ENCODE results near the gene STK35. TPM values are rescaled to one million over a fixed set of nuclear protein-coding genes. Genes with fewer than 3 reads are reported as not detected.
"Not testable (repeated sequence)": the region's sequence is repeated elsewhere in the genome, so short reads cannot be mapped to it uniquely, and the experiment has no call there.

Gene STK35
- total and polyA plus RNA-seq, 9 of the 15 experiments (the other 6 are each of a cell fraction or from before 2014, with no cell fraction given), result 1.0 to 11.0 (median 6.3) TPM

- H3K79me2 ChIP-seq (ENCODE audit: control insufficient read depth, insufficient read depth, low read length), result no peaks in the 10 kb centered on the region
- H3K4me3 ChIP-seq, result no peak overlapping the region
- POLR2A ChIA-PET, result no interaction called here
- CTCF ChIA-PET (ENCODE audit: low intra/inter-chr PET ratio), result no interaction called here
- no TSS peak for BruUV-seq (replicated peaks)
- intact Hi-C loops (cut with micrococcal nuclease), result no loop called here
- no peaks in the 10 kb centered on the region for H3K9me3 ChIP-seq (replicated peaks; ENCODE audit: control insufficient read depth, insufficient read depth, low read depth, low read length)
- H3K9me1 ChIP-seq (ENCODE audit: control insufficient read depth, insufficient read depth, low read length), result no peaks in the 10 kb centered on the region
- no peaks in the 10 kb centered on the region for H3K36me3 ChIP-seq (ENCODE audit: control insufficient read depth, insufficient read depth, low read length)
- no peaks in the 10 kb centered on the region for H4K20me1 ChIP-seq (replicated peaks; ENCODE audit: control insufficient read depth, insufficient read depth, low read length)
- no peaks in the 10 kb centered on the region; a peak in 1 of 5 replicates for H3K4me1 ChIP-seq (replicated peaks in 1 of 2; ENCODE audit: control insufficient read depth in 2 of 2, insufficient read depth in 2 of 2, low read length in 2 of 2)
- FAIRE-seq (no peak), ATAC-seq (no peak), DNase-seq (ENCODE audit: extremely low read depth in 1 of 4, low spot score in 3 of 4) (no peak)
- no peak for TF ChIP-seq PCBP2 (IDR thresholded peaks at IDR 0.05; ENCODE audit: low read depth, low read length, poor library complexity, severe bottlenecking)
- no peak for TF ChIP-seq ZNF121 (CRISPR knock-in tag; conservative IDR thresholded peaks at IDR 0.05)
- TF ChIP-seq YBX1 (IDR thresholded peaks at IDR 0.05), result no peak
- no peak for TF ChIP-seq MEIS2 (IDR thresholded peaks at IDR 0.05; ENCODE audit: partially characterized antibody)
- no peak for TF ChIP-seq SREBF1 (IDR thresholded peaks at IDR 0.05; ENCODE audit: borderline replicate concordance, low read depth, low read length)
- no peak for TF ChIP-seq RBM15 (IDR thresholded peaks at IDR 0.05; ENCODE audit: insufficient read depth, low read length)
- TF ChIP-seq ZNF140 (CRISPR knock-in tag; IDR thresholded peaks at IDR 0.05), result no peak
- TF ChIP-seq KLF16 (IDR thresholded peaks at IDR 0.05), result no peak
- no peak for TF ChIP-seq ZNF398 (CRISPR knock-in tag; IDR thresholded peaks at IDR 0.05)
- TF ChIP-seq NEUROD1 (IDR thresholded peaks at IDR 0.05; ENCODE audit: borderline replicate concordance, low read depth, low read length, partially characterized antibody), result no peak
- no peak overlapping the region for H2AFZ ChIP-seq (ENCODE audit: low read depth, low read length)
- 0% methylated on average over 3 of the region's 3 CpGs for WGBS (ENCODE audit: insufficient coverage, low coverage, missing lambda C conversion rate)
- H3K4me2 ChIP-seq (ENCODE audit: insufficient read depth, low read length), result no peak overlapping the region
- no peak overlapping the region for H3K9ac ChIP-seq (ENCODE audit: insufficient read depth in 1 of 2, low read depth in 2 of 2, low read length in 2 of 2)
- peaks cover 0 to 4% of the 10 kb centered on the region in 2 experiments; a peak in 1 of 5 replicates for H3K27me3 ChIP-seq (ENCODE audit: control insufficient read depth in 2 of 2, insufficient read depth in 2 of 2, low read length in 2 of 2)
- H3K27ac ChIP-seq (ENCODE audit: extremely low read depth, low read depth, low read length), result no peak overlapping the region
- in situ Hi-C loops (cut with MboI), result no loop called here
These were observed 81.8 kb downstream of the STK35 start for GRCh38 chr20:2183381-2183780.

- 0% methylated on average over 5 of the region's 7 CpGs for WGBS (ENCODE audit: insufficient coverage, low coverage, missing lambda C conversion rate)
- H3K9me3 ChIP-seq (replicated peaks; ENCODE audit: control insufficient read depth, insufficient read depth, low read depth, low read length); H3K27me3 ChIP-seq (ENCODE audit: control insufficient read depth in 2 of 2, insufficient read depth in 2 of 2, low read length in 2 of 2); H4K20me1 ChIP-seq (replicated peaks; ENCODE audit: control insufficient read depth, insufficient read depth, low read length); BruUV-seq (replicated peaks); ATAC-seq; POLR2A ChIA-PET; intact Hi-C loops (cut with micrococcal nuclease); in situ Hi-C loops (cut with MboI); H3K4me1 ChIP-seq (replicated peaks in 1 of 2; ENCODE audit: control insufficient read depth in 2 of 2, insufficient read depth in 2 of 2, low read length in 2 of 2); FAIRE-seq; H3K27ac ChIP-seq (ENCODE audit: extremely low read depth, low read depth, low read length); CTCF ChIA-PET (ENCODE audit: low intra/inter-chr PET ratio); DNase-seq (ENCODE audit: extremely low read depth in 1 of 4, low spot score in 3 of 4); H3K4me3 ChIP-seq; H3K36me3 ChIP-seq (ENCODE audit: control insufficient read depth, insufficient read depth, low read length); H3K79me2 ChIP-seq (ENCODE audit: control insufficient read depth, insufficient read depth, low read length); H3K9ac ChIP-seq (ENCODE audit: insufficient read depth in 1 of 2, low read depth in 2 of 2, low read length in 2 of 2); H3K4me2 ChIP-seq (ENCODE audit: insufficient read depth, low read length); H2AFZ ChIP-seq (ENCODE audit: low read depth, low read length); H3K9me1 ChIP-seq (ENCODE audit: control insufficient read depth, insufficient read depth, low read length): not testable (repeated sequence)
These were observed 83.3 kb downstream of the STK35 start for GRCh38 chr20:2184933-2185332.
